ENCODE data around the gene ZNF211. TPM values are rescaled to one million over a fixed set of nuclear protein-coding genes. Genes with fewer than 3 reads are reported as not detected.

Gene ZNF211
- total RNA-seq, 1 experiment from 2014 or later = 12.9 TPM

DNA sequence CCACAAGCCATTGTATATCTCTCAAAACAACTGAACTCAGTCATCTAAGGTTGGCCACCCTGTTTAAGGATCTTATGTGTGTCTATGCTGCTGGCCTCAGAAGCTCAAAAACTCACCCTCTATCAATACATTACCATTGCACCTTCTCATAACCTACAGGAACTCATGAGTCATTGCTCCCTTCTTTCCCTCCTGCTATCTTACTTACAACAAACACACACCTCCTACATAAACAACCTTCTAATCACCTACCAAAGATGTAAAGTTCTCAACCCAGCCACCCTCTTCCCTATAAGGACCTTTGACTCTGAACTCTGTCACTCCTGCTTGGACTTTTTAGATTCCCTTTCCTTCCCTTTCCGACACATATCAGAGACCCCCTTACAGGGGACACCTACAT, 22.5 kb downstream of the ZNF211 start:
- no peak overlapping the region for H3K4me2 ChIP-seq (ENCODE audit: insufficient read depth, insufficient read length, low read length)
- TF ChIP-seq, protein P1, sequence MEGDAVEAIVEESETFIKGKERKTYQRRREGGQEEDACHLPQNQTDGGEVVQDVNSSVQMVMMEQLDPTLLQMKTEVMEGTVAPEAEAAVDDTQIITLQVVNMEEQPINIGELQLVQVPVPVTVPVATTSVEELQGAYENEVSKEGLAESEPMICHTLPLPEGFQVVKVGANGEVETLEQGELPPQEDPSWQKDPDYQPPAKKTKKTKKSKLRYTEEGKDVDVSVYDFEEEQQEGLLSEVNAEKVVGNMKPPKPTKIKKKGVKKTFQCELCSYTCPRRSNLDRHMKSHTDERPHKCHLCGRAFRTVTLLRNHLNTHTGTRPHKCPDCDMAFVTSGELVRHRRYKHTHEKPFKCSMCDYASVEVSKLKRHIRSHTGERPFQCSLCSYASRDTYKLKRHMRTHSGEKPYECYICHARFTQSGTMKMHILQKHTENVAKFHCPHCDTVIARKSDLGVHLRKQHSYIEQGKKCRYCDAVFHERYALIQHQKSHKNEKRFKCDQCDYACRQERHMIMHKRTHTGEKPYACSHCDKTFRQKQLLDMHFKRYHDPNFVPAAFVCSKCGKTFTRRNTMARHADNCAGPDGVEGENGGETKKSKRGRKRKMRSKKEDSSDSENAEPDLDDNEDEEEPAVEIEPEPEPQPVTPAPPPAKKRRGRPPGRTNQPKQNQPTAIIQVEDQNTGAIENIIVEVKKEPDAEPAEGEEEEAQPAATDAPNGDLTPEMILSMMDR (conservative IDR thresholded peaks at IDR 0.05) = no peak
- no peak overlapping the region for H3K14ac ChIP-seq (ENCODE audit: insufficient read depth, low read length)
- H2AK5ac ChIP-seq (ENCODE audit: insufficient read length, low read length) = no peak overlapping the region
- no peak overlapping the region for H2BK120ac ChIP-seq (ENCODE audit: low read depth, low read length, poor library complexity, severe bottlenecking)
- H3K18ac ChIP-seq (ENCODE audit: insufficient read length, low read depth, low read length) = no peak overlapping the region
- no peaks in the 10 kb centered on the region; a peak in 2 of 7 replicates for H3K36me3 Mint-ChIP-seq (ENCODE audit: insufficient read depth in 1 of 3, low read depth in 3 of 3)
- H3K56ac ChIP-seq (ENCODE audit: insufficient read length, low read depth, low read length) = no peak overlapping the region
- H4K20me1 ChIP-seq (ENCODE audit: control insufficient read depth, insufficient read depth, insufficient read length) = no peaks in the 10 kb centered on the region
- WGBS (ENCODE audit: extremely low coverage, insufficient read length, low lambda C conversion rate) = no CpG with 5 or more reads among the region's 1 CpG
- H3K79me1 ChIP-seq (ENCODE audit: insufficient read depth, low read depth, low read length, poor library complexity, severe bottlenecking) = no peaks in the 10 kb centered on the region
- no peaks in the 10 kb centered on the region for H3K23me2 ChIP-seq (ENCODE audit: insufficient read length, low read depth, low read length, poor library complexity, severe bottlenecking)
- DNase-seq = no peak
- no peak overlapping the region for H2BK12ac ChIP-seq (ENCODE audit: insufficient read length, low read depth, low read length)
- peaks cover 4% of the 10 kb centered on the region; the same call in 1 of the 2 replicates for H3K4me1 ChIP-seq (ENCODE audit: insufficient read depth, low read length)
- H3K9me3 ChIP-seq (ENCODE audit: control insufficient read depth, low read depth, low read length) = no peaks in the 10 kb centered on the region
- no peak overlapping the region for H3T11ph ChIP-seq (ENCODE audit: low read length)
- H3K23ac ChIP-seq (ENCODE audit: insufficient read length, low read depth, low read length) = no peak overlapping the region
- H3K4me1 Mint-ChIP-seq = peaks cover 5 to 6% of the 10 kb centered on the region in 2 experiments; a peak in 3 of 4 replicates
- no peak overlapping the region for H2BK15ac ChIP-seq (ENCODE audit: low read depth, low read length)
- no peak overlapping the region for H3K4ac ChIP-seq (ENCODE audit: low read depth, low read length)
- no peak overlapping the region for H4K91ac ChIP-seq (ENCODE audit: insufficient read length, low read depth, low read length)
- H2BK5ac ChIP-seq (ENCODE audit: insufficient read length, low read length) = no peak overlapping the region
- H4K5ac ChIP-seq (ENCODE audit: insufficient read length, low read depth, low read length) = no peak overlapping the region
- no peak overlapping the region for H3K9ac ChIP-seq (ENCODE audit: extremely low read depth, insufficient read length, low read length)
- no peaks in the 10 kb centered on the region for H3K79me2 ChIP-seq (ENCODE audit: insufficient read depth, low read length)
- H3K27ac ChIP-seq (ENCODE audit: insufficient read length, low read depth, low read length) = no peak overlapping the region
- H3K27ac Mint-ChIP-seq = no peak overlapping the region
- H4K8ac ChIP-seq (replicated peaks; ENCODE audit: insufficient read length, low read depth, low read length) = no peak overlapping the region
- peaks cover 0 to 18% of the 10 kb centered on the region in 2 experiments for H3K9me3 Mint-ChIP-seq
- no peak overlapping the region for H3K4me3 Mint-ChIP-seq
- no peaks in the 10 kb centered on the region for H3K27me3 ChIP-seq (ENCODE audit: insufficient read depth, low read length)
- no peak overlapping the region for H2BK20ac ChIP-seq (ENCODE audit: low read depth, low read length, poor library complexity, severe bottlenecking)
- no peak overlapping the region for H2AFZ ChIP-seq (ENCODE audit: low read length)
- peaks cover 61% of the 10 kb centered on the region for H3K27me3 Mint-ChIP-seq (ENCODE audit: low read depth)
